Gastroesophageal sphincter (tissue), 4 donors: ENCODE measurements around the gene ADGRG4. TPM values are rescaled to one million over a fixed set of nuclear protein-coding genes. Genes with fewer than 3 reads are reported as not detected.

ENCODE experiments used
- ATAC-seq: fragments of 150-250 bp; one replicate; pipeline ENCODE4 v1.9.1; 2016; ENCODE audit warnings: mild to moderate bottlenecking, moderate library complexity
- H3K27ac ChIP-seq, 4 donors: fragments of 200-600 bp; sonication (generic) in 3 of 4; 1 replicate in 3 of 4; 2 replicates in 1 of 4; pipeline ENCODE4 v1.5.1; 2016 to 2019
- H3K27me3 ChIP-seq: fragments of 200-600 bp; sonication (generic); one replicate; pipeline ENCODE4 v1.5.1; 2019
- H3K36me3 ChIP-seq, 2 donors: fragments of 200-600 bp; sonication (generic); one replicate each; pipeline ENCODE4 v1.5.1; 2019; ENCODE audit warnings: control low read depth in 1 of 2
- H3K4me1 ChIP-seq, 3 donors: fragments of 200-600 bp; sonication (generic); 1 replicate in 2 of 3; 2 replicates in 1 of 3; pipeline ENCODE4 v1.5.1; 2016 to 2019; ENCODE audit warnings: control low read depth in 2 of 3
- H3K4me3 ChIP-seq, 2 donors: fragments of 200-600 bp; sonication (generic); one replicate each; pipeline ENCODE4 v1.5.1; 2019; ENCODE audit warnings: mild to moderate bottlenecking in 1 of 2, moderate library complexity in 1 of 2
- H3K9me3 ChIP-seq, 3 donors: fragments of 200-600 bp; sonication (generic); one replicate each; pipeline ENCODE4 v1.5.1; 2017 to 2019; ENCODE audit warnings: control low read depth in 2 of 3
- CTCF ChIP-seq, 4 experiments: fragments of 200-600 bp in 2 of 4; fragments of 450-650 bp in 2 of 4; sonication (generic) in 1 of 4; IDR thresholded peaks; one replicate each; pipeline ENCODE4 v1.5.1; 2017 to 2019; ENCODE audit warnings: antibody characterized with exemption in 4 of 4, mild to moderate bottlenecking in 2 of 4, moderate library complexity in 2 of 4
- EP300 ChIP-seq: sonication (generic); formaldehyde crosslinking; IDR thresholded peaks from one replicate; pipeline ENCODE4 v1.6.1; 2017; ENCODE audit warnings: antibody characterized with exemption, mild to moderate bottlenecking
- POLR2A ChIP-seq, 2 donors: fragments of 450-650 bp; IDR thresholded peaks; one replicate each; pipeline ENCODE4 v1.6.1; 2017; ENCODE audit warnings: antibody characterized with exemption in 2 of 2, mild to moderate bottlenecking in 2 of 2, moderate library complexity in 1 of 2
- POLR2AphosphoS5 ChIP-seq: sonication (generic); formaldehyde crosslinking; IDR thresholded peaks from one replicate; pipeline ENCODE4 v1.6.1; 2017; ENCODE audit warnings: antibody characterized with exemption
- WGBS, 2 donors: methylation state at CpG; one replicate each; pipeline ENCODE4 v1.1.5; 2018; ENCODE audit warnings: low coverage in 1 of 2; 5-methylcytosine and 5-hydroxymethylcytosine counted together
- total RNA-seq, 4 donors: library from RNA; depleted of rRNA; stranded (reverse); fragments of >200 nt; gene quantifications; one replicate each; pipeline ENCODE4 v1.1.0, GENCODE V29; 2016

ADGRG4 gene
- total RNA-seq, 4 donors from 2014 or later: 0.04 to 3.2 (median 0.16) TPM; not detected in 1

GRCh38 chrX:136421338-136421737 lies 120.6 kb downstream of the ADGRG4 start:
- Histone ChIP-seq H3K4me3 (no peak overlapping the region), H3K36me3 (no peaks in the 10 kb centered on the region), H3K27ac (no peak overlapping the region), H3K4me1 (no peaks in the 10 kb centered on the region), H3K27me3 (no peaks in the 10 kb centered on the region), H3K9me3 (no peaks in the 10 kb centered on the region)
- WGBS, 2 donors: 50% methylated on average over 2 of the region's 14 CpGs; no CpG with 5 or more reads in 1 of the 2 donors
- TF ChIP-seq CTCF (IDR thresholded peaks at IDR 0.05) (no peak), EP300 (no peak), POLR2A (IDR thresholded peaks at IDR 0.05) (no peak), POLR2AphosphoS5 (no peak)
- ATAC-seq: no peak

- Histone ChIP-seq H3K4me3 (no peak overlapping the region), H3K4me1 (no peaks in the 10 kb centered on the region), H3K9me3 (no peaks in the 10 kb centered on the region), H3K27me3 (no peaks in the 10 kb centered on the region), H3K27ac (no peak overlapping the region), H3K36me3 (no peaks in the 10 kb centered on the region)
- 40 to 42% methylated on average over 1 to 2 of the region's 2 CpGs for WGBS, 2 donors
- TF ChIP-seq POLR2AphosphoS5: no peak
- TF ChIP-seq POLR2A (IDR thresholded peaks at IDR 0.05): no peak
- TF ChIP-seq CTCF (IDR thresholded peaks at IDR 0.05): no peak
- TF ChIP-seq EP300: no peak
- no peak for ATAC-seq
Measured at GRCh38 chrX:136423724-136424123, 123.0 kb downstream of the ADGRG4 start.

- no peak for ATAC-seq
- no peaks in the 10 kb centered on the region for H3K4me1 ChIP-seq
- H3K9me3 ChIP-seq: no peaks in the 10 kb centered on the region
- no peaks in the 10 kb centered on the region for H3K27me3 ChIP-seq
- TF ChIP-seq POLR2A (IDR thresholded peaks at IDR 0.05): no peak
- no peak for TF ChIP-seq EP300
- TF ChIP-seq CTCF (IDR thresholded peaks at IDR 0.05): no peak
- TF ChIP-seq POLR2AphosphoS5: no peak
- no peak overlapping the region for H3K27ac ChIP-seq
- no peak overlapping the region for H3K4me3 ChIP-seq
- 54 to 76% methylated on average over 2 of the region's 2 CpGs for WGBS, 2 donors
- no peaks in the 10 kb centered on the region for H3K36me3 ChIP-seq
Measured at GRCh38 chrX:136425996-136426395, 125.2 kb downstream of the ADGRG4 start.

GRCh38 chrX:136431625-136432024 lies 130.9 kb downstream of the ADGRG4 start:
- Histone ChIP-seq H3K36me3 (no peaks in the 10 kb centered on the region), H3K4me1 (no peaks in the 10 kb centered on the region), H3K27ac (no peak overlapping the region), H3K4me3 (no peak overlapping the region), H3K9me3 (no peaks in the 10 kb centered on the region), H3K27me3 (no peaks in the 10 kb centered on the region)
- ATAC-seq: no peak
- 29 to 70% methylated on average over 1 of the region's 1 CpG for WGBS, 2 donors
- TF ChIP-seq EP300 (no peak), POLR2AphosphoS5 (no peak), POLR2A (IDR thresholded peaks at IDR 0.05) (no peak), CTCF (IDR thresholded peaks at IDR 0.05) (no peak)

GRCh38 chrX:136437774-136438173 lies 137.0 kb downstream of the ADGRG4 start:
- ATAC-seq: no peak
- Histone ChIP-seq H3K27me3 (no peaks in the 10 kb centered on the region), H3K27ac (no peak overlapping the region), H3K9me3 (no peaks in the 10 kb centered on the region), H3K4me3 (no peak overlapping the region), H3K4me1 (no peaks in the 10 kb centered on the region), H3K36me3 (no peaks in the 10 kb centered on the region)
- 33 to 61% methylated on average over 1 to 2 of the region's 2 CpGs for WGBS, 2 donors
- TF ChIP-seq CTCF (IDR thresholded peaks at IDR 0.05) (no peak), EP300 (no peak), POLR2AphosphoS5 (no peak), POLR2A (IDR thresholded peaks at IDR 0.05) (no peak)
